Measurements from ENCODE around the gene C7orf33. TPM values are rescaled to one million over a fixed set of nuclear protein-coding genes. Genes with fewer than 3 reads are reported as not detected.

The C7orf33 gene
- polyA plus RNA-seq, 1 donor: not detected

GRCh38 chr7:148625342-148625741, 34.8 kb downstream of the C7orf33 start:
- Histone ChIP-seq H3K36me3 (ENCODE audit: control insufficient read depth, insufficient read depth, low read length) (no peaks in the 10 kb centered on the region), H3K27me3 (ENCODE audit: control insufficient read depth, insufficient read depth, low read length) (peaks cover 2% of the 10 kb centered on the region), H3K27ac (ENCODE audit: low read length) (no peak overlapping the region), H3K4me3 (ENCODE audit: low read length) (no peak overlapping the region), H3K9me3 (ENCODE audit: control insufficient read depth, low read depth, low read length) (no peaks in the 10 kb centered on the region), H3K4me1 (ENCODE audit: control insufficient read depth, insufficient read depth, low read length) (no peaks in the 10 kb centered on the region)
- 89% methylated on average over 3 of the region's 3 CpGs for WGBS (ENCODE audit: insufficient coverage, low lambda C conversion rate)
- DNase-seq: no peak

- DNase-seq: no peak
- Histone ChIP-seq H3K27me3 (ENCODE audit: control insufficient read depth, insufficient read depth, low read length) (peaks cover 4% of the 10 kb centered on the region), H3K9me3 (ENCODE audit: control insufficient read depth, low read depth, low read length) (no peaks in the 10 kb centered on the region), H3K4me3 (ENCODE audit: low read length) (no peak overlapping the region), H3K27ac (ENCODE audit: low read length) (no peak overlapping the region), H3K36me3 (ENCODE audit: control insufficient read depth, insufficient read depth, low read length) (no peaks in the 10 kb centered on the region), H3K4me1 (ENCODE audit: control insufficient read depth, insufficient read depth, low read length) (no peaks in the 10 kb centered on the region)
- no CpG with 5 or more reads among the region's 3 CpGs for WGBS (ENCODE audit: insufficient coverage, low lambda C conversion rate)
These were observed 36.3 kb downstream of the C7orf33 start for GRCh38 chr7:148626828-148627227.

DNA sequence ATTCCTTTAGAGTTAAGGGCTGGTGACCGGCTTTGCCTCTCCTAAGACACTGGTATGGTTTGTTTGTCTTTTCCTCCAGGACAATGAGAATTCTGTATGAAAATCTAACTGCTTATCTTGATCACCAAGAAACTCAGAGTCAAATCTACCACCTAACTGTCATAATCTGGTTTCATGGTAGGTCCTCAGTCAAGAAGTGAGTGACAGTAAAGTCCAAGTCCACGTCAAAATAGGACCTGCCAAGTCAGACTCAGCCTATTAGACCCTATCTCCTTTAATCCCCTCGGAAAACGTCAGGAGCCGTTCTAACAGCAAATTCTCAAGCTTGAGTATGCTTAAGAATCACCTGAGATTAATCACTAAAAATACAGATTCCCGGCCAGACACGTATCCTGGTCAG, 37.4 kb downstream of the C7orf33 start:
- H3K27me3 ChIP-seq (ENCODE audit: control insufficient read depth, insufficient read depth, low read length): peaks cover 3% of the 10 kb centered on the region
- no CpG with 5 or more reads among the region's 7 CpGs for WGBS (ENCODE audit: insufficient coverage, low lambda C conversion rate)
- no peak overlapping the region for H3K4me3 ChIP-seq (ENCODE audit: low read length)
- no peak for DNase-seq
- H3K27ac ChIP-seq (ENCODE audit: low read length): no peak overlapping the region
- no peaks in the 10 kb centered on the region for H3K36me3 ChIP-seq (ENCODE audit: control insufficient read depth, insufficient read depth, low read length)
- no peaks in the 10 kb centered on the region for H3K4me1 ChIP-seq (ENCODE audit: control insufficient read depth, insufficient read depth, low read length)
- no peaks in the 10 kb centered on the region for H3K9me3 ChIP-seq (ENCODE audit: control insufficient read depth, low read depth, low read length)

- WGBS (ENCODE audit: insufficient coverage, low lambda C conversion rate): 96% methylated on average over 6 of the region's 6 CpGs
- Histone ChIP-seq H3K4me1 (ENCODE audit: control insufficient read depth, insufficient read depth, low read length) (no peaks in the 10 kb centered on the region), H3K9me3 (ENCODE audit: control insufficient read depth, low read depth, low read length) (no peaks in the 10 kb centered on the region), H3K27me3 (ENCODE audit: control insufficient read depth, insufficient read depth, low read length) (peaks cover 3% of the 10 kb centered on the region), H3K27ac (ENCODE audit: low read length) (no peak overlapping the region), H3K36me3 (ENCODE audit: control insufficient read depth, insufficient read depth, low read length) (no peaks in the 10 kb centered on the region), H3K4me3 (ENCODE audit: low read length) (no peak overlapping the region)
- DNase-seq: no peak
These were observed 39.5 kb downstream of the C7orf33 start for GRCh38 chr7:148630078-148630477.

GRCh38 chr7:148633761-148634160, 43.2 kb downstream of the C7orf33 start:
- Histone ChIP-seq H3K27ac (ENCODE audit: low read length) (no peak overlapping the region), H3K36me3 (ENCODE audit: control insufficient read depth, insufficient read depth, low read length) (no peaks in the 10 kb centered on the region), H3K27me3 (ENCODE audit: control insufficient read depth, insufficient read depth, low read length) (peaks cover 3% of the 10 kb centered on the region), H3K9me3 (ENCODE audit: control insufficient read depth, low read depth, low read length) (no peaks in the 10 kb centered on the region), H3K4me3 (ENCODE audit: low read length) (no peak overlapping the region), H3K4me1 (ENCODE audit: control insufficient read depth, insufficient read depth, low read length) (no peaks in the 10 kb centered on the region)
- no peak for DNase-seq
- WGBS (ENCODE audit: insufficient coverage, low lambda C conversion rate): 95% methylated on average over 2 of the region's 6 CpGs

DNA sequence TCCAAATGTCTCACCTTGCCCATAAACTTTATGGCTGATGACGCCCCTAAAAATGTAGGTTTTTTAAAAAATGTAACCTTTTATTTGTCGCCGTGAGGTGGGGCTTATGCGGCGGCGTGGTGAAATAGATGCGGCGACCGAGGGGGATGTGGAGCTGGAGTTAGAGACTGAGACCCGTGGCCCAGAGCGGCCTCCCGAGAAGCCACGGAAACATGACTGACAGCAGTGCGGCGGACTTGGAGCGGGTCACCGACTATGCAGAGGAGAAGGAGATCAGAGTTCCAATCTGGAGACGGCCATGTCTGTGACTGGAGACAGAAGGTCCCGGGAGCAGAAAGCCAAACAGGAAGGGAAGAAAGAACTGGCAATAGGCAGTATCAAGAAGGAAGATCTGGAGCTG, 46.5 kb downstream of the C7orf33 start:
- no peaks in the 10 kb centered on the region for H3K36me3 ChIP-seq (ENCODE audit: control insufficient read depth, insufficient read depth, low read length)
- H3K27me3 ChIP-seq (ENCODE audit: control insufficient read depth, insufficient read depth, low read length): no peaks in the 10 kb centered on the region
- no peaks in the 10 kb centered on the region for H3K9me3 ChIP-seq (ENCODE audit: control insufficient read depth, low read depth, low read length)
- H3K4me3 ChIP-seq (ENCODE audit: low read length): no peak overlapping the region
- no peak overlapping the region for H3K27ac ChIP-seq (ENCODE audit: low read length)
- DNase-seq: no peak
- 100% methylated on average over 1 of the region's 19 CpGs for WGBS (ENCODE audit: insufficient coverage, low lambda C conversion rate)
- H3K4me1 ChIP-seq (ENCODE audit: control insufficient read depth, insufficient read depth, low read length): no peaks in the 10 kb centered on the region

- Histone ChIP-seq H3K4me3 (ENCODE audit: low read length) (no peak overlapping the region), H3K36me3 (ENCODE audit: control insufficient read depth, insufficient read depth, low read length) (no peaks in the 10 kb centered on the region), H3K27ac (ENCODE audit: low read length) (no peak overlapping the region), H3K9me3 (ENCODE audit: control insufficient read depth, low read depth, low read length) (no peaks in the 10 kb centered on the region), H3K4me1 (ENCODE audit: control insufficient read depth, insufficient read depth, low read length) (no peaks in the 10 kb centered on the region), H3K27me3 (ENCODE audit: control insufficient read depth, insufficient read depth, low read length) (peaks cover 8% of the 10 kb centered on the region)
- no CpG with 5 or more reads among the region's 2 CpGs for WGBS (ENCODE audit: insufficient coverage, low lambda C conversion rate)
- DNase-seq: no peak
These were observed 55.3 kb downstream of the C7orf33 start for GRCh38 chr7:148645898-148646297.

- H3K4me3 ChIP-seq (ENCODE audit: low read length): no peak overlapping the region
- H3K9me3 ChIP-seq (ENCODE audit: control insufficient read depth, low read depth, low read length): no peaks in the 10 kb centered on the region
- no peaks in the 10 kb centered on the region for H3K4me1 ChIP-seq (ENCODE audit: control insufficient read depth, insufficient read depth, low read length)
- no peaks in the 10 kb centered on the region for H3K36me3 ChIP-seq (ENCODE audit: control insufficient read depth, insufficient read depth, low read length)
- H3K27me3 ChIP-seq (ENCODE audit: control insufficient read depth, insufficient read depth, low read length): peaks cover 2% of the 10 kb centered on the region
- no peak for DNase-seq
- no peak overlapping the region for H3K27ac ChIP-seq (ENCODE audit: low read length)
- WGBS (ENCODE audit: insufficient coverage, low lambda C conversion rate): no CpG with 5 or more reads among the region's 4 CpGs
These were observed 59.8 kb downstream of the C7orf33 start for GRCh38 chr7:148650232-148650858.

- H3K27me3 ChIP-seq (ENCODE audit: control insufficient read depth, insufficient read depth, low read length): no peaks in the 10 kb centered on the region
- no peak for DNase-seq
- H3K9me3 ChIP-seq (ENCODE audit: control insufficient read depth, low read depth, low read length): no peaks in the 10 kb centered on the region
- no peaks in the 10 kb centered on the region for H3K36me3 ChIP-seq (ENCODE audit: control insufficient read depth, insufficient read depth, low read length)
- no peak overlapping the region for H3K27ac ChIP-seq (ENCODE audit: low read length)
- H3K4me1 ChIP-seq (ENCODE audit: control insufficient read depth, insufficient read depth, low read length): no peaks in the 10 kb centered on the region
- no peak overlapping the region for H3K4me3 ChIP-seq (ENCODE audit: low read length)
These were observed 62.2 kb downstream of the C7orf33 start for GRCh38 chr7:148652773-148653172.

DNA sequence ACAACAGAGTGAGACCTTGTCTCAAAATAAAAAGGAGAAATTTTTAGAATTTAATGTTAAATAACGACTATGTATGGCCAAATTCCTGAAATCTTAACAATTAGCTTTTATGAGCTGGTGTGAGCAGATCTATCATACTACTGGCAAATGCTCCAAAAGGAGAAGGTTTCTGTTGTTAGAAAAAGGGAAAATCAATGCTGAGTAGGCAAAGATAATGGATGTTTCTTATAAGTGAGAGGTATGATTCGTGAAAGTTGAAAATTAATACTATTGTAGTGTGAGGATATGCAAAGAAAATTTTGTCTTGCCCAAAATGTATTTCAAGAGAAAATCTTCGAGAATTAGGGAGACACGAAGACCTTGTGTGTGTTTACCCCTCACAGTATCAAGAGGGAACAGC, 67.4 kb downstream of the C7orf33 start:
- WGBS (ENCODE audit: insufficient coverage, low lambda C conversion rate): 94% methylated on average over 3 of the region's 4 CpGs
- Histone ChIP-seq H3K27ac (ENCODE audit: low read length) (no peak overlapping the region), H3K27me3 (ENCODE audit: control insufficient read depth, insufficient read depth, low read length) (no peaks in the 10 kb centered on the region), H3K9me3 (ENCODE audit: control insufficient read depth, low read depth, low read length) (no peaks in the 10 kb centered on the region), H3K4me3 (ENCODE audit: low read length) (no peak overlapping the region), H3K4me1 (ENCODE audit: control insufficient read depth, insufficient read depth, low read length) (no peaks in the 10 kb centered on the region), H3K36me3 (ENCODE audit: control insufficient read depth, insufficient read depth, low read length) (no peaks in the 10 kb centered on the region)
- DNase-seq: no peak

- no CpG with 5 or more reads among the region's 2 CpGs for WGBS (ENCODE audit: insufficient coverage, low lambda C conversion rate)
- Histone ChIP-seq H3K27me3 (ENCODE audit: control insufficient read depth, insufficient read depth, low read length) (no peaks in the 10 kb centered on the region), H3K4me1 (ENCODE audit: control insufficient read depth, insufficient read depth, low read length) (no peaks in the 10 kb centered on the region), H3K36me3 (ENCODE audit: control insufficient read depth, insufficient read depth, low read length) (no peaks in the 10 kb centered on the region), H3K27ac (ENCODE audit: low read length) (no peak overlapping the region), H3K4me3 (ENCODE audit: low read length) (no peak overlapping the region), H3K9me3 (ENCODE audit: control insufficient read depth, low read depth, low read length) (no peaks in the 10 kb centered on the region)
- no peak for DNase-seq
These were observed 70.9 kb downstream of the C7orf33 start for GRCh38 chr7:148661471-148661870.
